Loucy (cell line): ENCODE data around the gene TBCD.

Experiments used
- H2AFZ ChIP-seq: fragments of 200-600 bp; sonication (generic); 2 replicates; pipeline ENCODE4 v1.6.0; 2016; ENCODE audit warnings: antibody characterized with exemption, mild to moderate bottlenecking, low read length, moderate library complexity
- H3F3A ChIP-seq: fragments of 200-600 bp; 2 replicates; pipeline ENCODE4 v1.6.0; 2016; ENCODE audit warnings: antibody characterized with exemption, low read depth, mild to moderate bottlenecking
- H3K27me3 ChIP-seq: fragments of 200-600 bp; sonication (generic); 2 replicates; pipeline ENCODE4 v1.6.1; 2014; ENCODE audit warnings: low read length, mild to moderate bottlenecking; ENCODE audit not compliant: insufficient read depth, poor library complexity, severe bottlenecking
- H3K36me3 ChIP-seq: fragments of 200-600 bp; sonication (generic); 2 replicates; pipeline ENCODE4 v1.6.1; 2016; ENCODE audit warnings: low read length; ENCODE audit not compliant: insufficient read depth
- H3K4me1 ChIP-seq: fragments of 200-600 bp; sonication (generic); 2 replicates; pipeline ENCODE4 v1.5.1; 2014; ENCODE audit warnings: low read length, mild to moderate bottlenecking; ENCODE audit not compliant: insufficient read depth, poor library complexity, severe bottlenecking
- H3K4me2 ChIP-seq: fragments of 200-600 bp; sonication (generic); 2 replicates; pipeline ENCODE4 v1.6.0; 2014; ENCODE audit warnings: antibody characterized with exemption, low read length, low read depth, mild to moderate bottlenecking; ENCODE audit not compliant: poor library complexity, severe bottlenecking
- H3K4me3 ChIP-seq: fragments of 200-600 bp; sonication (generic); 2 replicates; pipeline ENCODE4 v1.5.1; 2014; ENCODE audit warnings: low read length, mild to moderate bottlenecking, mixed read lengths; ENCODE audit not compliant: poor library complexity, severe bottlenecking
- H3K79me2 ChIP-seq: fragments of 200-600 bp; sonication (generic); 2 replicates; pipeline ENCODE4 v1.6.1; 2014; ENCODE audit warnings: low read length; ENCODE audit not compliant: insufficient read depth
- H3K9ac ChIP-seq: fragments of 200-600 bp; sonication (generic); 2 replicates; pipeline ENCODE4 v1.6.0; 2014; ENCODE audit warnings: mild to moderate bottlenecking, low read depth, low read length, moderate library complexity; ENCODE audit not compliant: poor library complexity, severe bottlenecking
- H3K9me2 ChIP-seq: fragments of 200-600 bp; sonication (generic); replicated peaks from 2 replicates; pipeline ENCODE4 v1.6.1; 2016; ENCODE audit warnings: low read depth, low read length, mixed read lengths
- H3K9me3 ChIP-seq: fragments of 200-600 bp; sonication (generic); 2 replicates; pipeline ENCODE4 v1.6.1; 2014; ENCODE audit warnings: mild to moderate bottlenecking, antibody characterized with exemption, low read length, low read depth; ENCODE audit not compliant: insufficient read depth
- H4K20me1 ChIP-seq: fragments of 200-600 bp; sonication (generic); 2 replicates; pipeline ENCODE4 v1.6.0; 2014; ENCODE audit warnings: antibody characterized with exemption, low read length, mild to moderate bottlenecking; ENCODE audit not compliant: insufficient read depth, poor library complexity, severe bottlenecking
- EZH2phosphoT487 ChIP-seq: fragments of 200-600 bp; IDR thresholded peaks from 2 replicates; pipeline ENCODE4 v1.6.1; 2018; ENCODE audit warnings: antibody characterized with exemption, mild to moderate bottlenecking, moderate library complexity, borderline replicate concordance
- TF ChIP-seq, protein P1 (sequence below): fragments of 200-600 bp; sonication (generic); conservative IDR thresholded peaks from 2 replicates; pipeline ENCODE4 v1.5.1; 2014; ENCODE audit warnings: mild to moderate bottlenecking, antibody characterized with exemption, low read length

Gene TBCD

DNA sequence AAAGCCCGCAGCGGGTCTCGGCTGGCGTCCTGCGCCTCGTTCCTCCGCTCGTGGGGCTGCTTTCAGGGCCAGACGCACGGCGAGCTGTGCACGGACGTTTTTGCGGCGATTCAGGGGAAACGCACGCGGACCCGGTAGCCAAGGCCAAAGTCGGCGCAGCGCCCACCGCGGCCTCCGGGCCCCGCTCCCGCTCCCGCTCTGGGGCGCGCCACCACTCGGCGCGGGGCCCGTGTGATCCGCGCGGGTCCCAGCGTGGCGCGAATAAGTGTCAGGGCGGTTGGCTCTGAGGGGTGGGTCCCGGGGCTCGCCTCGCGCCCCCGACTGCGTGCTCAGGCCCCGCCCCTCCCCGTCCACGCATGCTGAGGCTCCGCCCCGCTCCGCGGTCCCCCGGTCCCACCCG lies 694 bp upstream of the TBCD start:
- no peak overlapping the region for H3K4me3 ChIP-seq
- H4K20me1 ChIP-seq = peaks cover 17% of the 10 kb centered on the region
- H3K4me2 ChIP-seq = no peak overlapping the region
- no peaks in the 10 kb centered on the region for H3K36me3 ChIP-seq
- H3K79me2 ChIP-seq = peaks cover 37% of the 10 kb centered on the region
- no peaks in the 10 kb centered on the region for H3K9me2 ChIP-seq
- TF ChIP-seq, protein P1, sequence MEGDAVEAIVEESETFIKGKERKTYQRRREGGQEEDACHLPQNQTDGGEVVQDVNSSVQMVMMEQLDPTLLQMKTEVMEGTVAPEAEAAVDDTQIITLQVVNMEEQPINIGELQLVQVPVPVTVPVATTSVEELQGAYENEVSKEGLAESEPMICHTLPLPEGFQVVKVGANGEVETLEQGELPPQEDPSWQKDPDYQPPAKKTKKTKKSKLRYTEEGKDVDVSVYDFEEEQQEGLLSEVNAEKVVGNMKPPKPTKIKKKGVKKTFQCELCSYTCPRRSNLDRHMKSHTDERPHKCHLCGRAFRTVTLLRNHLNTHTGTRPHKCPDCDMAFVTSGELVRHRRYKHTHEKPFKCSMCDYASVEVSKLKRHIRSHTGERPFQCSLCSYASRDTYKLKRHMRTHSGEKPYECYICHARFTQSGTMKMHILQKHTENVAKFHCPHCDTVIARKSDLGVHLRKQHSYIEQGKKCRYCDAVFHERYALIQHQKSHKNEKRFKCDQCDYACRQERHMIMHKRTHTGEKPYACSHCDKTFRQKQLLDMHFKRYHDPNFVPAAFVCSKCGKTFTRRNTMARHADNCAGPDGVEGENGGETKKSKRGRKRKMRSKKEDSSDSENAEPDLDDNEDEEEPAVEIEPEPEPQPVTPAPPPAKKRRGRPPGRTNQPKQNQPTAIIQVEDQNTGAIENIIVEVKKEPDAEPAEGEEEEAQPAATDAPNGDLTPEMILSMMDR = no peak
- TF ChIP-seq EZH2phosphoT487 = no peak
- H2AFZ ChIP-seq = no peak overlapping the region
- H3K9me3 ChIP-seq = no peaks in the 10 kb centered on the region
- H3K27me3 ChIP-seq = no peaks in the 10 kb centered on the region
- no peak overlapping the region for H3K9ac ChIP-seq
- H3K4me1 ChIP-seq = peaks cover 32% of the 10 kb centered on the region
- H3F3A ChIP-seq = peaks cover 5% of the 10 kb centered on the region; the same call in 1 of the 2 replicates

DNA sequence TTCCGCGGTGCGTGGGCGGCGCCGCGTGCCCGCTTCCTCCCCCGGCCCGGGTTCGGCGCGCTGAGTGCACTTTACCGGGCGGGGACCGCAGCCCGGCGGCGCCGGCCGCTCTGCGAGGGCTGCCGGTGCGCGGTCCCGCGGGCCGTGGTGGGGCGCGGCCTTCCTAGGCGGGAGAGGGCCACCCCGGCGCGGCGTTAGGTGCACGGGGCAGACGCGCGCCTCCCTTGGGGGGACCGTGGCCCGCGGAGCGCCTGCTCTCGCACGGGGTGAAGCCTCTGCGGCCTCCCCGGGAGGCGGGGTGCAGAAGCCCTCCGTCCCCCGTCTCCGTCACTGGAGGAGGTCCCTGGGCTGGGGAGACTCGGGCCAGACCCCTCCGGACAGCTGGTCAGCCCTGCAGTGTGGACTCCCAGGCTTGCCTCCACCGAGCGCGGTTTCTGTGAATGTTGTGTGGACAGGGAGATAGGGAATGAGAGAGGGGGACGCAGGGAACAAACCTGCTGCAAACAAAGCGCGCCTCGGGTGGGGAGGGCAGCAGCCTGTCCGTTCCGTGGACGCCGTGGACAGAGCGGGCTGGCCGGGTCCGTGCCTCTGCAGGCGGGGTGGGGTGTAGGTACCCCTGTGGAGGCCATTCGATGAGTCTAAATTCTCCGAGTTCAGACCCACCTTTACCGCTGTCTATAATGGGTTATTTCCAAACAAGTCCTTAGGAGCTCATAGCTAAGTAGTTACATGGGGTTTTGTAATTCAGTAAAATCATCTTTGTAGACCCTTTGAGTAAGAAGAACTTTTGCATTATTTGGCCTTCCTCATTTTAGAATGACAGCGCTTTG lies 721 bp downstream of the TBCD start:
- Histone ChIP-seq H3K4me1 (peaks cover 46% of the 10 kb centered on the region), H2AFZ (peak overlapping the region; percentile 97; the same call in 1 of the 2 replicates), H3F3A (peaks cover 5% of the 10 kb centered on the region; the same call in 1 of the 2 replicates), H3K9me2 (no peaks in the 10 kb centered on the region), H3K27me3 (no peaks in the 10 kb centered on the region), H3K9ac (peak overlapping the region; percentile 85), H3K4me2 (peak overlapping the region; percentile 99), H3K9me3 (no peaks in the 10 kb centered on the region), H3K79me2 (peaks cover 51% of the 10 kb centered on the region), H3K36me3 (peaks cover 6% of the 10 kb centered on the region; the same call in 1 of the 2 replicates), H3K4me3 (peak overlapping the region; percentile 98), H4K20me1 (peaks cover 17% of the 10 kb centered on the region)
- TF ChIP-seq, protein P1 = no peak
- no peak for TF ChIP-seq EZH2phosphoT487

DNA sequence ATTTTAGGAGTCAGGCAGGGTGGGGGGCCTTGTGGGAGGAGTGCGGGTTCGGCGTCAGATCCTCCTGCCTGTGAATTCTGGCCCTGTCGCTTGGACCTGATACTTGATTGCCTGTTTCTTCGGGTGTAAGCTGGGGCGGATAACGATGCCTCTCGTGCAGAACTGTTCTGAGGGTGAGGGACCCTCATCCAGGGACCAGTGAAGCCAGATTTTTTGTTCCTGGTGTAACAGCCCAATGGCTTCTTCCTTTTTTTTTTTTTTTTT lies 1.3 kb downstream of the TBCD start:
- Histone ChIP-seq H3K9me2 (no peaks in the 10 kb centered on the region), H3K4me3 (peak overlapping the region; percentile 98), H3K9ac (peak overlapping the region; percentile 85), H3K4me1 (peaks cover 49% of the 10 kb centered on the region), H3K4me2 (peak overlapping the region; percentile 99), H3K27me3 (no peaks in the 10 kb centered on the region), H3F3A (peaks cover 5% of the 10 kb centered on the region; the same call in 1 of the 2 replicates), H4K20me1 (peaks cover 17% of the 10 kb centered on the region), H3K9me3 (no peaks in the 10 kb centered on the region), H3K36me3 (peaks cover 8% of the 10 kb centered on the region; the same call in 1 of the 2 replicates), H2AFZ (no peak overlapping the region), H3K79me2 (peaks cover 55% of the 10 kb centered on the region)
- TF ChIP-seq EZH2phosphoT487 = no peak
- TF ChIP-seq, protein P1 = no peak
